ENCODE results near the gene ILK.

DNA sequence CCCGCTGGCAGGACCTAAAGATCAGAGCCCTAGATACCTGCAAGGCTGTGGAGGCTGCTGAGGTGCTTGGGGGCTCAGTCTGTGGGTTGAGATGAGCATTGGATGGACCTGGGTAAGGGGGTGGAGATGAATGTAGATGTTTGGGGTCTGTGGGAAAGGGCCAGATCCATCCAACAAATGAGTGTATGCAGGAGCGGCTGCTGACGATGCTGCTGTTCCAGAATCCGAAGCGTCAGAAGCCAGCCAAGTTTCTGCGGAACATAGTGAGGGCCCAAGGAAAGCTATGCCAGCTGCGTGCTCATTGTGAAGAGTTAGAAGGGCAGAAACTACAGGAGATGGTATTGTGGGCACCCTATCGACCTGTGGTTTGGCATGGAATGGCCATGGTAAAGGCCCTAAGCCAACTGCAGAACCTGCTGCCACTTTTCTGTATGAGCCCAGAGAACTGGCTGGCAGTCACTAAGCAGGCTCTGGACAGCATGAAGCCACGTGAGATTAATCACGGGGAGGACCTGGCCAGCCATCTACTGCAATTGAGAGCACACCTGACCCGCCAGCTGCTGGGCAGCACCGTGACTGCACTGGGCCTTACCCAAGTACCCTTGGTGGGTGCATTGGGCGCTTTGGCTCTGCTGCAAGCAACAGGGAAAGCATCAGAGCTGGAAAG lies 36.7 kb upstream of the ILK start:
- TF ChIP-seq, protein P1, sequence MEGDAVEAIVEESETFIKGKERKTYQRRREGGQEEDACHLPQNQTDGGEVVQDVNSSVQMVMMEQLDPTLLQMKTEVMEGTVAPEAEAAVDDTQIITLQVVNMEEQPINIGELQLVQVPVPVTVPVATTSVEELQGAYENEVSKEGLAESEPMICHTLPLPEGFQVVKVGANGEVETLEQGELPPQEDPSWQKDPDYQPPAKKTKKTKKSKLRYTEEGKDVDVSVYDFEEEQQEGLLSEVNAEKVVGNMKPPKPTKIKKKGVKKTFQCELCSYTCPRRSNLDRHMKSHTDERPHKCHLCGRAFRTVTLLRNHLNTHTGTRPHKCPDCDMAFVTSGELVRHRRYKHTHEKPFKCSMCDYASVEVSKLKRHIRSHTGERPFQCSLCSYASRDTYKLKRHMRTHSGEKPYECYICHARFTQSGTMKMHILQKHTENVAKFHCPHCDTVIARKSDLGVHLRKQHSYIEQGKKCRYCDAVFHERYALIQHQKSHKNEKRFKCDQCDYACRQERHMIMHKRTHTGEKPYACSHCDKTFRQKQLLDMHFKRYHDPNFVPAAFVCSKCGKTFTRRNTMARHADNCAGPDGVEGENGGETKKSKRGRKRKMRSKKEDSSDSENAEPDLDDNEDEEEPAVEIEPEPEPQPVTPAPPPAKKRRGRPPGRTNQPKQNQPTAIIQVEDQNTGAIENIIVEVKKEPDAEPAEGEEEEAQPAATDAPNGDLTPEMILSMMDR (IDR thresholded peaks at IDR 0.05; ENCODE audit: extremely low read depth in 1 of 2, insufficient read depth in 1 of 2, low read depth in 1 of 2, low read length in 2 of 2): no peak
- TF ChIP-seq EZH2 (IDR thresholded peaks at IDR 0.05; ENCODE audit: borderline replicate concordance, low read depth, low read length, severe bottlenecking) (no peak), POLR2A (IDR thresholded peaks at IDR 0.05; ENCODE audit: low read depth, low read length) (no peak), JUN (IDR thresholded peaks at IDR 0.05; ENCODE audit: borderline replicate concordance, insufficient read depth, insufficient read length, low read depth) (no peak)

Measured in endothelial cell of umbilical vein (primary cell).